BE2C (cell line): ENCODE measurements around the gene SPTBN2. TPM values are rescaled to one million over a fixed set of nuclear protein-coding genes. Genes with fewer than 3 reads are reported as not detected.

ENCODE experiments used
- DNase-seq: peaks from one replicate; pipeline ENCODE4 v3.0.0-alpha.2; 2020
- H3K27me3 ChIP-seq: fragments of 250-450 bp; sonication (Bioruptor Pico); 2 replicates; pipeline ENCODE4 v1.5.1; 2020; ENCODE audit warnings: mild to moderate bottlenecking
- H3K36me3 ChIP-seq: fragments of 250-450 bp; sonication (Bioruptor Pico); 2 replicates; pipeline ENCODE4 v1.5.1; 2020; ENCODE audit warnings: mild to moderate bottlenecking
- H3K4me1 ChIP-seq: fragments of 250-450 bp; sonication (Bioruptor Pico); 2 replicates; pipeline ENCODE4 v1.5.1; 2020
- H3K4me3 ChIP-seq: 2 replicates; pipeline ENCODE4 v1.5.1; 2011; ENCODE audit warnings: low read depth, low read length
- H3K9me3 ChIP-seq: fragments of 250-450 bp; sonication (Bioruptor Pico); 2 replicates; pipeline ENCODE4 v1.5.1; 2020
- CTCF ChIP-seq: IDR thresholded peaks from 2 replicates; pipeline ENCODE4 v1.5.1; 2012; ENCODE audit warnings: mild to moderate bottlenecking, low read depth, low read length
- polyA plus RNA-seq: library from polyadenylated mRNA; unstranded; fragments of >200 nt; gene quantifications from one replicate; pipeline ENCODE4 v1.2.1, GENCODE V29; 2012; ENCODE audit warnings: low read depth, missing spikeins; ENCODE audit not compliant: insufficient read length, insufficient read depth

Gene SPTBN2
- 40.4 TPM for polyA plus RNA-seq

DNA sequence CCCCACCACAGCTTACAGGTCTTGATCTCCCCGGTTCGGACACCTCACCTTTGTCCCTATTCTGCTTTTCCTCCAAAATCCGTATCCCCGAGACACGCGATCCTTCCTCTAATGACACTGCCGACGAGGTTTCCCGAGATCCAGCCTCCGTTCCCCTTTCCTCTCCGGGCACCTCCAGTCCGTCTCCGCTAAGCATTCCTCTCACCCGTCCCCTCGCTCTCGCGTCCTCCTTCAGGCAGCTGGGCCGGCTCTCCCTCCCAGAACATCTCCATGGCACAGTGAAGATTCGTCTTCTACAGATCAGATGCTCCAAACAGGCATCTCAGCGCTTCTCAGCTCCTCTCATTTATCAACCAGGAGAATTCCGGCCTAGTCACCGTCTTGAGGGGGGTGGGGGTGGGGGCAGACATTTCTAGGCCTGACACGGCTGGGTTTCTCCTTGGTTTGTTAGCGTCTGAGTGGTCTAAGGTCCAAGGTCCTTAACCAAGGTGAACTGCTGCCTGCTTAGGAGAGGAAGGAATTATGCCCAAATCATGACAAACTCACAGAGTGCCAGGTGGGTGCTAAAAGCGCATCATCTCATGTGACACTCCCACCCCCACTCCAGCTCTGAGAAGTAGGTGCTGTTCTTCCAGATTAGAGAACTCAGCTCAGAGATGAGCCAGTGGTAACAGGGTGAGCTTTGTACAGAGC lies at the start of gene SPTBN2:
SPTBN2 (minus strand) TSS at position 524 of the 693 bp plus-strand sequence. CDS start 7,976 bp downstream, outside the sequence.
- H3K4me3 ChIP-seq, result peak within 1 kb of the TSS; percentile 44
- no peaks in the 10 kb centered on the region; the same call in 1 of the 2 replicates for H3K27me3 ChIP-seq
- no peak for DNase-seq

DNA sequence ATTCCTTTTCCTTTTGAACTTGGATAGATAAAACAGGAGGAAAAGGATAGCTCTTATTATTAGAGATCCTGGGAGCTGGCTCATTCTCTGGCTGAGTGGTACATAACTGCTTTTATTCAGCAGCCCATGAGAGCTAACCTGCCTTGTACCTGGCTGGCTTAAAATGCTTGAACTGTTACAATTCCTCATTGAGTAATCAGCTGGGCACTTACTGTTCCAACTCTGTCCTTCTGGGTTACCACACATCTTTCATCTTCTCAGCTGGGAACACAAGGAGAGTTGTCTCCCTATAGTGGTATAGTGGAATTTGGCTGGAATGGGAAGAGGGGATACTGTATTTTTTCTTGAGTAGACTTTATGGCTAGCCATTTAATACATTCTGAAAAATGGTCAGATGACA lies 39.8 kb upstream of the SPTBN2 start:
- Histone ChIP-seq H3K4me3 (no peak overlapping the region), H3K36me3 (no peaks in the 10 kb centered on the region), H3K4me1 (no peaks in the 10 kb centered on the region), H3K9me3 (no peaks in the 10 kb centered on the region), H3K27me3 (no peaks in the 10 kb centered on the region)
- no peak for DNase-seq
- TF ChIP-seq CTCF, result no peak

More for the DNA sequence above, at the start of gene SPTBN2:
- Histone ChIP-seq H3K4me1 (peaks cover 5% of the 10 kb centered on the region), H3K36me3 (no peaks in the 10 kb centered on the region; the same call in none of the 2 replicates), H3K9me3 (no peaks in the 10 kb centered on the region)
- no peak for TF ChIP-seq CTCF

- H3K9me3 ChIP-seq, result no peaks in the 10 kb centered on the region
- H3K27me3 ChIP-seq, result no peaks in the 10 kb centered on the region
- no peaks in the 10 kb centered on the region for H3K4me1 ChIP-seq
- no peak for TF ChIP-seq CTCF
- no peak for DNase-seq
- H3K4me3 ChIP-seq, result no peak overlapping the region
- H3K36me3 ChIP-seq, result no peaks in the 10 kb centered on the region
Measured at GRCh38 chr11:66768088-66768521, 39.1 kb upstream of the SPTBN2 start.

- no peaks in the 10 kb centered on the region for H3K36me3 ChIP-seq
- no peaks in the 10 kb centered on the region for H3K9me3 ChIP-seq
- DNase-seq, result no peak
- no peaks in the 10 kb centered on the region for H3K4me1 ChIP-seq
- no peak overlapping the region for H3K4me3 ChIP-seq
- TF ChIP-seq CTCF, result no peak
- no peaks in the 10 kb centered on the region for H3K27me3 ChIP-seq
Measured at GRCh38 chr11:66767666-66768065, 38.6 kb upstream of the SPTBN2 start.

GRCh38 chr11:66766681-66767080 lies 37.7 kb upstream of the SPTBN2 start:
- Histone ChIP-seq H3K9me3 (no peaks in the 10 kb centered on the region), H3K27me3 (no peaks in the 10 kb centered on the region), H3K36me3 (no peaks in the 10 kb centered on the region), H3K4me3 (no peak overlapping the region), H3K4me1 (no peaks in the 10 kb centered on the region)
- no peak for TF ChIP-seq CTCF
- DNase-seq, result no peak

DNA sequence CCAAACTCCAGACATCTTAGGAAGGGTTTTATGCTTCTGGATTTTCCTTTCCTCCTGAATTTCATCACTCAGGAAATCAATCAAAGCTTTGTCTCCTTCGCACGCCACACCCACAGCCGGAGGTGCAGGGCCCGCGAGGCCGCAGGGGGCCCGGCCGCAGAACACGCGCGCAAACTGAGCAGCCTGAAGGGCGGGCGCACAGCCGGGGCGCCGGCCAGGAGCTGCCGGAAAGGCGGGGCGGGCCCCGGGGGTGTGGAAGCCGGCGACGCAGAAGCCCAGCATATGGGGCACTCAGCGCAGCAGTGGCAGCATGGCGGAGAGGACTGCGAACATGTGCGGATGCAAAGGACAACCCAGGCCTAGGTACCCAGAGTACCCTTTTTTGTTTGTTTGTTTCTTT lies 33.1 kb upstream of the SPTBN2 start:
- no peak for DNase-seq
- H3K4me1 ChIP-seq, result no peaks in the 10 kb centered on the region
- no peaks in the 10 kb centered on the region for H3K9me3 ChIP-seq
- no peaks in the 10 kb centered on the region for H3K27me3 ChIP-seq
- no peak for TF ChIP-seq CTCF
- no peaks in the 10 kb centered on the region for H3K36me3 ChIP-seq
- H3K4me3 ChIP-seq, result no peak overlapping the region
